Vagina (tissue), 2 donors: Measurements from ENCODE around the gene ULK2. TPM values are rescaled to one million over a fixed set of nuclear protein-coding genes. Genes with fewer than 3 reads are reported as not detected.

ENCODE experiments used
- DNase-seq, 2 donors: peaks; one replicate each; pipeline ENCODE4 v3.0.0-alpha.2; 2017; ENCODE audit errors: extremely low spot score in 2 of 2
- H3K27ac ChIP-seq: fragments of 200-600 bp; sonication (generic); one replicate; pipeline ENCODE4 v1.5.1; 2019
- H3K27me3 ChIP-seq: fragments of 200-600 bp; sonication (generic); one replicate; pipeline ENCODE4 v1.5.1; 2019
- H3K36me3 ChIP-seq, 2 donors: fragments of 200-600 bp; sonication (generic); one replicate each; pipeline ENCODE4 v1.5.1; 2017 to 2019
- H3K4me1 ChIP-seq: fragments of 200-600 bp; sonication (generic); one replicate; pipeline ENCODE4 v1.5.1; 2019
- H3K4me3 ChIP-seq, 2 donors: fragments of 200-600 bp; sonication (generic); 1 replicate in 1 of 2; 2 replicates in 1 of 2; pipeline ENCODE4 v1.5.1; 2016 to 2019
- H3K9me3 ChIP-seq: fragments of 200-600 bp; sonication (generic); one replicate; pipeline ENCODE4 v1.5.1; 2019
- POLR2A ChIP-seq, 2 donors: fragments of 450-650 bp; IDR thresholded peaks; one replicate each; pipeline ENCODE4 v1.6.1; 2017; ENCODE audit warnings: antibody characterized with exemption in 2 of 2, mild to moderate bottlenecking in 2 of 2, moderate library complexity in 2 of 2
- POLR2AphosphoS5 ChIP-seq, 2 donors: sonication (generic); formaldehyde crosslinking; IDR thresholded peaks; one replicate each; pipeline ENCODE4 v1.9.0; 2017; ENCODE audit warnings: antibody characterized with exemption in 2 of 2, mild to moderate bottlenecking in 2 of 2, low read depth in 1 of 2; ENCODE audit not compliant: insufficient read depth in 1 of 2
- intact Hi-C: fragments of 100-400 bp; cut with DNase I; formaldehyde crosslinking; loops from one replicate; pipeline ENCODE4 v1.15.1; 2023
- total RNA-seq: library from RNA; depleted of rRNA; stranded (reverse); fragments of >200 nt; gene quantifications from one replicate; pipeline ENCODE4 v1.2.3, GENCODE V29; 2016
- TF ChIP-seq, protein P1 (sequence below), 3 experiments: fragments of 450-650 bp in 2 of 3; fragments of 200-600 bp in 1 of 3; sonication (generic) in 1 of 3; IDR thresholded peaks; one replicate each; pipeline ENCODE4 v1.5.1; 2017 to 2019; ENCODE audit warnings: antibody characterized with exemption in 3 of 3, mild to moderate bottlenecking in 2 of 3, moderate library complexity in 2 of 3

ULK2 gene
- total RNA-seq, 1 donor from 2014 or later: 25.3 TPM

GRCh38 chr17:19780846-19781245 is 86.9 kb downstream of the ULK2 start:
- Histone ChIP-seq H3K4me1 (no peaks in the 10 kb centered on the region), H3K36me3 (peaks cover 1 to 70% of the 10 kb centered on the region in 2 donors), H3K27ac (no peak overlapping the region), H3K4me3 (no peak overlapping the region), H3K27me3 (no peaks in the 10 kb centered on the region), H3K9me3 (no peaks in the 10 kb centered on the region)
- intact Hi-C loops: no loop called here
- DNase-seq: no peak
- no peak for TF ChIP-seq POLR2AphosphoS5 (IDR thresholded peaks at IDR 0.05; ENCODE audit: insufficient read depth in 1 of 2, low read depth in 1 of 2)
- TF ChIP-seq, protein P1, sequence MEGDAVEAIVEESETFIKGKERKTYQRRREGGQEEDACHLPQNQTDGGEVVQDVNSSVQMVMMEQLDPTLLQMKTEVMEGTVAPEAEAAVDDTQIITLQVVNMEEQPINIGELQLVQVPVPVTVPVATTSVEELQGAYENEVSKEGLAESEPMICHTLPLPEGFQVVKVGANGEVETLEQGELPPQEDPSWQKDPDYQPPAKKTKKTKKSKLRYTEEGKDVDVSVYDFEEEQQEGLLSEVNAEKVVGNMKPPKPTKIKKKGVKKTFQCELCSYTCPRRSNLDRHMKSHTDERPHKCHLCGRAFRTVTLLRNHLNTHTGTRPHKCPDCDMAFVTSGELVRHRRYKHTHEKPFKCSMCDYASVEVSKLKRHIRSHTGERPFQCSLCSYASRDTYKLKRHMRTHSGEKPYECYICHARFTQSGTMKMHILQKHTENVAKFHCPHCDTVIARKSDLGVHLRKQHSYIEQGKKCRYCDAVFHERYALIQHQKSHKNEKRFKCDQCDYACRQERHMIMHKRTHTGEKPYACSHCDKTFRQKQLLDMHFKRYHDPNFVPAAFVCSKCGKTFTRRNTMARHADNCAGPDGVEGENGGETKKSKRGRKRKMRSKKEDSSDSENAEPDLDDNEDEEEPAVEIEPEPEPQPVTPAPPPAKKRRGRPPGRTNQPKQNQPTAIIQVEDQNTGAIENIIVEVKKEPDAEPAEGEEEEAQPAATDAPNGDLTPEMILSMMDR (IDR thresholded peaks at IDR 0.05): no peak
- TF ChIP-seq POLR2A (IDR thresholded peaks at IDR 0.05): no peak

- intact Hi-C loops: no loop called here
- DNase-seq: no peak
- Histone ChIP-seq H3K4me3 (no peak overlapping the region), H3K4me1 (peaks cover 23% of the 10 kb centered on the region), H3K9me3 (no peaks in the 10 kb centered on the region), H3K27ac (no peak overlapping the region), H3K36me3 (peaks cover 6 to 33% of the 10 kb centered on the region in 2 donors), H3K27me3 (no peaks in the 10 kb centered on the region)
- TF ChIP-seq, protein P1 (IDR thresholded peaks at IDR 0.05): no peak
- no peak for TF ChIP-seq POLR2AphosphoS5 (IDR thresholded peaks at IDR 0.05; ENCODE audit: insufficient read depth in 1 of 2, low read depth in 1 of 2)
- TF ChIP-seq POLR2A (IDR thresholded peaks at IDR 0.05): no peak
Measured at GRCh38 chr17:19773534-19773933, 94.2 kb downstream of the ULK2 start.

GRCh38 chr17:19771971-19772630 is 95.6 kb downstream of the ULK2 start:
- Histone ChIP-seq H3K27ac (no peak overlapping the region), H3K4me3 (no peak overlapping the region)

GRCh38 chr17:19770985-19771735 is 96.6 kb downstream of the ULK2 start:
- intact Hi-C loops: no loop called here
- TF ChIP-seq POLR2AphosphoS5 (IDR thresholded peaks at IDR 0.05; ENCODE audit: insufficient read depth in 1 of 2, low read depth in 1 of 2) (no peak), POLR2A (IDR thresholded peaks at IDR 0.05) (no peak)
- TF ChIP-seq, protein P1 (IDR thresholded peaks at IDR 0.05): no peak
- H3K4me1 ChIP-seq: peaks cover 32% of the 10 kb centered on the region
- peaks cover 6 to 12% of the 10 kb centered on the region in 2 donors for H3K36me3 ChIP-seq
- peak overlapping the region; percentile 69 for H3K27ac ChIP-seq
- no peaks in the 10 kb centered on the region for H3K9me3 ChIP-seq
- peak in 1 of 2 donors; percentile 84 for DNase-seq
- no peak overlapping the region for H3K4me3 ChIP-seq
- H3K27me3 ChIP-seq: no peaks in the 10 kb centered on the region

More at GRCh38 chr17:19771971-19772630, 95.6 kb downstream of the ULK2 start:
- peaks cover 6 to 22% of the 10 kb centered on the region in 2 donors for H3K36me3 ChIP-seq
- H3K9me3 ChIP-seq: no peaks in the 10 kb centered on the region
- intact Hi-C loops: no loop called here
- H3K27me3 ChIP-seq: no peaks in the 10 kb centered on the region
- TF ChIP-seq, protein P1 (IDR thresholded peaks at IDR 0.05): no peak
- TF ChIP-seq POLR2A (IDR thresholded peaks at IDR 0.05) (no peak), POLR2AphosphoS5 (IDR thresholded peaks at IDR 0.05; ENCODE audit: insufficient read depth in 1 of 2, low read depth in 1 of 2) (no peak)
- H3K4me1 ChIP-seq: peaks cover 23% of the 10 kb centered on the region
- DNase-seq: no peak
